Erythroblast (primary cell): ENCODE results near the gene RHOJ.

Experiments
- GATA1 ChIP-seq: IDR thresholded peaks from 2 replicates; pipeline ENCODE4 v1.6.1; 2011; ENCODE audit warnings: low read depth, mild to moderate bottlenecking, control low read depth, low read length, moderate library complexity
- POLR2A ChIP-seq: IDR thresholded peaks from 2 replicates; pipeline ENCODE4 v1.6.1; 2011; ENCODE audit warnings: mild to moderate bottlenecking, low read length

GRCh38 chr14:63209160-63209559, 4.9 kb downstream of the RHOJ start:
- no peak for TF ChIP-seq POLR2A
- TF ChIP-seq GATA1 = no peak
